Liver (tissue), 3 donors: ENCODE measurements around the gene RSPH10B2.
"Not testable (repeated sequence)": the region's sequence is repeated elsewhere in the genome, so short reads cannot be mapped to it uniquely, and the experiment has no call there.

Source experiments
- GABPA ChIP-seq, 2 donors: IDR thresholded peaks in 1 of 2; conservative IDR thresholded peaks in 1 of 2; 2 replicates each; pipeline ENCODE4 v1.6.1; 2016; ENCODE audit warnings: antibody characterized with exemption in 2 of 2, mild to moderate bottlenecking in 1 of 2, moderate library complexity in 1 of 2
- RAD21 ChIP-seq, 2 donors: IDR thresholded peaks; 2 replicates each; pipeline ENCODE4 v1.6.1; 2016; ENCODE audit warnings: antibody characterized with exemption in 2 of 2, mild to moderate bottlenecking in 2 of 2
- YY1 ChIP-seq: IDR thresholded peaks from 2 replicates; pipeline ENCODE4 v1.6.1; 2016; ENCODE audit warnings: antibody characterized with exemption, mild to moderate bottlenecking
- TF ChIP-seq, protein P1 (sequence below): fragments of 150-350 bp; IDR thresholded peaks from 2 replicates; pipeline ENCODE4 v1.5.1; 2017; ENCODE audit warnings: improper control_type of control experiment, low read depth, low read length; ENCODE audit not compliant: missing input control
- TF ChIP-seq, protein P2 (sequence below): IDR thresholded peaks from 2 replicates; pipeline ENCODE4 v1.6.1; 2016; ENCODE audit warnings: antibody characterized with exemption
- donor health status: healthy.
- donor health status: healthy.

DNA sequence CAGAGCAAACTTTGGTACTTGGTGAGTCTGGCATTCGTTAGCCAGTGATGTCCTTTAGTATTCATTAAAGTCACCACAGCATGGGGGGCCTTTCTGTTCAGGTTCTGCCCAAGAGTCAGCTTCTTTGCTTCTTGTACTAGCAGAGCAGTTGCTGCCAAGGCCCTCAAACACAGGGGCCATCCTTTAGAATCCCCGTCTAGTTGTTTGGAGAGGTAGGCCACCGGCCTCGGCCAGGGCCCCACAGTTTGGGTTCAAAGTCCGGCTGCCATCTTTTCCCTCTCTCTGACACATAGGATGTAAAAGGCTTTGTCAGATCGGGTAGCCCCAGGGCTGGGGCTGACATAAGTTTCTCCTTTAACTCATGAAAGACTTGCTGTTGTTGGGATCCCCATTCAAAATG is 89.8 kb downstream of the RSPH10B2 start:
- TF ChIP-seq RAD21 (IDR thresholded peaks at IDR 0.05); GABPA (IDR thresholded peaks at IDR 0.05 in 1 of 2, conservative IDR thresholded peaks at IDR 0.05 in 1 of 2); YY1: not testable (repeated sequence)
- TF ChIP-seq, protein P1, sequence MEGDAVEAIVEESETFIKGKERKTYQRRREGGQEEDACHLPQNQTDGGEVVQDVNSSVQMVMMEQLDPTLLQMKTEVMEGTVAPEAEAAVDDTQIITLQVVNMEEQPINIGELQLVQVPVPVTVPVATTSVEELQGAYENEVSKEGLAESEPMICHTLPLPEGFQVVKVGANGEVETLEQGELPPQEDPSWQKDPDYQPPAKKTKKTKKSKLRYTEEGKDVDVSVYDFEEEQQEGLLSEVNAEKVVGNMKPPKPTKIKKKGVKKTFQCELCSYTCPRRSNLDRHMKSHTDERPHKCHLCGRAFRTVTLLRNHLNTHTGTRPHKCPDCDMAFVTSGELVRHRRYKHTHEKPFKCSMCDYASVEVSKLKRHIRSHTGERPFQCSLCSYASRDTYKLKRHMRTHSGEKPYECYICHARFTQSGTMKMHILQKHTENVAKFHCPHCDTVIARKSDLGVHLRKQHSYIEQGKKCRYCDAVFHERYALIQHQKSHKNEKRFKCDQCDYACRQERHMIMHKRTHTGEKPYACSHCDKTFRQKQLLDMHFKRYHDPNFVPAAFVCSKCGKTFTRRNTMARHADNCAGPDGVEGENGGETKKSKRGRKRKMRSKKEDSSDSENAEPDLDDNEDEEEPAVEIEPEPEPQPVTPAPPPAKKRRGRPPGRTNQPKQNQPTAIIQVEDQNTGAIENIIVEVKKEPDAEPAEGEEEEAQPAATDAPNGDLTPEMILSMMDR, result not testable (repeated sequence)
- TF ChIP-seq, protein P2, sequence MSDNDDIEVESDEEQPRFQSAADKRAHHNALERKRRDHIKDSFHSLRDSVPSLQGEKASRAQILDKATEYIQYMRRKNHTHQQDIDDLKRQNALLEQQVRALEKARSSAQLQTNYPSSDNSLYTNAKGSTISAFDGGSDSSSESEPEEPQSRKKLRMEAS, result not testable (repeated sequence)
